ENCODE results near the gene PSMD10.

DNA sequence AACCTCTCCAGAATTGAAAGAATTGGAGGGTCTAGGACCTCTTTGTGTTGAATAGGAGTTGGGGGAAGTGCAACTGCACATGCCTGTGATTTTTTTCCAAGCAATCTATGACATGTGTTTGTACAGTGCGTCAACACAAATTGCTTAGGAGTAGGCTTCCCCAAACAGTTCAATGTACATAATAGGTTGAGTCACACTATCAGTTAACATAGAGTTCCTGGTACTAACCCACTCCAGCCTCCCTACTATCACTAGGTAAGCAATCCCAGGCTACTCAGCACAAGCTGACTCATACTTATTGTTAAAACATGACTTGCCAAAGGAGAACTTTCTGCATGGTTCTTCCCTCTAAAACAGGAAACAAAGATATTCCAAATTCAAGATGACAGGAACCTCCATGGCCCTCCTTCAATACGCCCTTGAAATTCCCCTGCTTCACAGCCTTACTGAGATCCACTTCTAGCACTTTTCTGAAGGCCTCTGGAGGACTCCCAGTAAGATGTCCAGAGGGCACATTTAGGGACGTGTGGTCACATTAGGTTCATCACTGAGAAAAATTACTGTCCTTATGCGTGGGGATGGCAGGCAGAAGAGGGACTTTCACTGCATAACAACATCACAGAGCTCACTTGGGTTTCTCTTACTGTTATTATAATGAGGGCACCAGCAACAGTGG, 54.9 kb downstream of the PSMD10 start:
- TF ChIP-seq, protein P1, sequence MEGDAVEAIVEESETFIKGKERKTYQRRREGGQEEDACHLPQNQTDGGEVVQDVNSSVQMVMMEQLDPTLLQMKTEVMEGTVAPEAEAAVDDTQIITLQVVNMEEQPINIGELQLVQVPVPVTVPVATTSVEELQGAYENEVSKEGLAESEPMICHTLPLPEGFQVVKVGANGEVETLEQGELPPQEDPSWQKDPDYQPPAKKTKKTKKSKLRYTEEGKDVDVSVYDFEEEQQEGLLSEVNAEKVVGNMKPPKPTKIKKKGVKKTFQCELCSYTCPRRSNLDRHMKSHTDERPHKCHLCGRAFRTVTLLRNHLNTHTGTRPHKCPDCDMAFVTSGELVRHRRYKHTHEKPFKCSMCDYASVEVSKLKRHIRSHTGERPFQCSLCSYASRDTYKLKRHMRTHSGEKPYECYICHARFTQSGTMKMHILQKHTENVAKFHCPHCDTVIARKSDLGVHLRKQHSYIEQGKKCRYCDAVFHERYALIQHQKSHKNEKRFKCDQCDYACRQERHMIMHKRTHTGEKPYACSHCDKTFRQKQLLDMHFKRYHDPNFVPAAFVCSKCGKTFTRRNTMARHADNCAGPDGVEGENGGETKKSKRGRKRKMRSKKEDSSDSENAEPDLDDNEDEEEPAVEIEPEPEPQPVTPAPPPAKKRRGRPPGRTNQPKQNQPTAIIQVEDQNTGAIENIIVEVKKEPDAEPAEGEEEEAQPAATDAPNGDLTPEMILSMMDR (conservative IDR thresholded peaks at IDR 0.05; ENCODE audit: low read length), result no peak
- TF ChIP-seq EZH2phosphoT487 (IDR thresholded peaks at IDR 0.05; ENCODE audit: borderline replicate concordance, low read depth, low read length), result no peak
